ENCODE measurements around the gene GDF2. TPM values are rescaled to one million over a fixed set of nuclear protein-coding genes. Genes with fewer than 3 reads are reported as not detected.
A peak's percentile ranks its signal among the peaks of the same experiment; 100 is the strongest.

The GDF2 gene
- total RNA-seq, 1 experiment from 2014 or later = not detected

DNA sequence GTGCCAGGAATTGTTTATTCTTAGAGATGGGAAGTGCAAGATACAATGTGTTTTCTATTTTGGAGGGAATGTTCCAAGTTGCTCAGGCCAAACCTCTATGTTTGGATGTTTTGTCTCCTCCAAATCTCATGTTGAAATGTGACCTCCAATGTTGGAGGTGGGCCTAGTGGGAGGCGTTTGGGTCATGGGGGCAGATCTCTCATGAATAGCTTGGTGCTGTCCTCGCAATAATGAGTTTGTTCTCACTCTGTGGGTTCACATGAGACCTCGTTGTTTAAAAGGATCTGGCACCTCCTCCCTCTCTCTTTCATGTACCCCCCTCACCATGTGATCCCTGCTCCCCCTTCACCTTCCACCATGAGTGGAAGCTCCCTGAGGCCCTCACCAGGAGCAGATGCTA lies 30.6 kb upstream of the GDF2 start:
- Histone ChIP-seq H4K20me1 (ENCODE audit: control insufficient read depth, insufficient read depth, insufficient read length) (no peaks in the 10 kb centered on the region), H3K4ac (ENCODE audit: low read depth, low read length) (no peak overlapping the region), H2BK12ac (ENCODE audit: insufficient read length, low read depth, low read length) (no peak overlapping the region), H3K4me2 (ENCODE audit: insufficient read depth, insufficient read length, low read length) (no peak overlapping the region), H2BK5ac (ENCODE audit: insufficient read length, low read length) (no peak overlapping the region), H3K79me2 (ENCODE audit: insufficient read depth, low read length) (no peaks in the 10 kb centered on the region), H3K23ac (ENCODE audit: insufficient read length, low read depth, low read length) (no peak overlapping the region), H4K91ac (ENCODE audit: insufficient read length, low read depth, low read length) (no peak overlapping the region), H3K27ac (ENCODE audit: insufficient read length, low read depth, low read length) (no peak overlapping the region), H3K4me1 (ENCODE audit: insufficient read depth, low read length) (no peaks in the 10 kb centered on the region), H2BK15ac (ENCODE audit: low read depth, low read length) (no peak overlapping the region), H3K9me3 (ENCODE audit: control insufficient read depth, low read depth, low read length) (no peaks in the 10 kb centered on the region), H3K56ac (ENCODE audit: insufficient read length, low read depth, low read length) (no peak overlapping the region), H3T11ph (ENCODE audit: low read length) (no peak overlapping the region), H2BK120ac (ENCODE audit: low read depth, low read length, poor library complexity, severe bottlenecking) (no peak overlapping the region), H3K79me1 (ENCODE audit: insufficient read depth, low read depth, low read length, poor library complexity, severe bottlenecking) (no peaks in the 10 kb centered on the region), H3K9ac (ENCODE audit: extremely low read depth, insufficient read length, low read length) (no peak overlapping the region), H4K8ac (replicated peaks; ENCODE audit: insufficient read length, low read depth, low read length) (no peak overlapping the region), H4K5ac (ENCODE audit: insufficient read length, low read depth, low read length) (no peak overlapping the region), H3K18ac (ENCODE audit: insufficient read length, low read depth, low read length) (no peak overlapping the region), H3K14ac (ENCODE audit: insufficient read depth, low read length) (no peak overlapping the region), H2AK5ac (ENCODE audit: insufficient read length, low read length) (no peak overlapping the region), H3K23me2 (ENCODE audit: insufficient read length, low read depth, low read length, poor library complexity, severe bottlenecking) (no peaks in the 10 kb centered on the region), H3K27me3 (ENCODE audit: insufficient read depth, low read length) (no peaks in the 10 kb centered on the region), H2AFZ (ENCODE audit: low read length) (no peak overlapping the region), H2BK20ac (ENCODE audit: low read depth, low read length, poor library complexity, severe bottlenecking) (no peak overlapping the region)
- peak overlapping the region in 1 of 3 experiments; percentile 86; a peak in 1 of 7 replicates for H3K27ac Mint-ChIP-seq
- no CpG with 5 or more reads among the region's 3 CpGs for WGBS (ENCODE audit: extremely low coverage, insufficient read length, low lambda C conversion rate)
- H3K36me3 Mint-ChIP-seq (ENCODE audit: insufficient read depth in 1 of 3, low read depth in 3 of 3) = no peaks in the 10 kb centered on the region
- DNase-seq = no peak
- TF ChIP-seq CTCF (conservative IDR thresholded peaks at IDR 0.05) = no peak
- H3K4me1 Mint-ChIP-seq = peaks cover 0 to 12% of the 10 kb centered on the region in 2 experiments; a peak in 3 of 4 replicates
- H3K27me3 Mint-ChIP-seq (ENCODE audit: low read depth) = peaks cover 25% of the 10 kb centered on the region
- no peak overlapping the region for H3K4me3 Mint-ChIP-seq
- H3K9me3 Mint-ChIP-seq = no peaks in the 10 kb centered on the region
